ENCODE results near the gene EFEMP2.

DNA sequence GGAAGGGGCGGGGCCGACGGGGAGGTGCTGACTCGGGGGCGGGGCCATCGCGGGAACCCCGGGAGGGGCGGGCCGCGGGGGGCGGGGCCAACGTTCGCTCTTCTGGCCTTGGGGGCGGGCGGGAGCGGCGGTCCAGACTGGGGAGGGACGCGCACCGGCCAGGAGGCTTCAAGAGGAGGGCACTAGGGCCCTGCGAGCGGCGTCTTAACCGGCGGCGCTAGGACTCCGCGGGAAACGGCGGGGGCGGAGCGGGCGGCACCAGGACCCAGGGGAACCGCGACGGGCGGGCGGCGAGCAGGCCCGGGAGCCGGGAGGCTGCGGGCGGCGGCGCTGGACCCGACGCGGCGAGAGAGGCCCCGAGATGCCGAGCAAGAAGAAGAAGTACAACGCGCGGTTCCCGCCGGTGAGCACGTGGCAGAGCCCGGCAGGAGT lies 46.6 kb upstream of the EFEMP2 start, which contains the start of gene DRAP1:
- TF ChIP-seq, protein P1, sequence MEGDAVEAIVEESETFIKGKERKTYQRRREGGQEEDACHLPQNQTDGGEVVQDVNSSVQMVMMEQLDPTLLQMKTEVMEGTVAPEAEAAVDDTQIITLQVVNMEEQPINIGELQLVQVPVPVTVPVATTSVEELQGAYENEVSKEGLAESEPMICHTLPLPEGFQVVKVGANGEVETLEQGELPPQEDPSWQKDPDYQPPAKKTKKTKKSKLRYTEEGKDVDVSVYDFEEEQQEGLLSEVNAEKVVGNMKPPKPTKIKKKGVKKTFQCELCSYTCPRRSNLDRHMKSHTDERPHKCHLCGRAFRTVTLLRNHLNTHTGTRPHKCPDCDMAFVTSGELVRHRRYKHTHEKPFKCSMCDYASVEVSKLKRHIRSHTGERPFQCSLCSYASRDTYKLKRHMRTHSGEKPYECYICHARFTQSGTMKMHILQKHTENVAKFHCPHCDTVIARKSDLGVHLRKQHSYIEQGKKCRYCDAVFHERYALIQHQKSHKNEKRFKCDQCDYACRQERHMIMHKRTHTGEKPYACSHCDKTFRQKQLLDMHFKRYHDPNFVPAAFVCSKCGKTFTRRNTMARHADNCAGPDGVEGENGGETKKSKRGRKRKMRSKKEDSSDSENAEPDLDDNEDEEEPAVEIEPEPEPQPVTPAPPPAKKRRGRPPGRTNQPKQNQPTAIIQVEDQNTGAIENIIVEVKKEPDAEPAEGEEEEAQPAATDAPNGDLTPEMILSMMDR (IDR thresholded peaks at IDR 0.05), result peak in 3 of 6 experiments; percentile 3 to 38 (median 34)
- peak in 3 of 4 donors; percentile 55 to 84 (median 81) for TF ChIP-seq POLR2A (IDR thresholded peaks at IDR 0.05)

Data from esophagus squamous epithelium (tissue), 4 donors.